HG03442 (cell line): ENCODE results near the gene RIN1.
"Not testable (repeated sequence)": the region's sequence is repeated elsewhere in the genome, so short reads cannot be mapped to it uniquely, and the experiment has no call there.

Experiments
- ATAC-seq: cut with Tn5 transposase; IDR thresholded peaks from one replicate; pipeline ENCODE4 v1.9.1; 2021; ENCODE audit warnings: mild to moderate bottlenecking, moderate library complexity; ENCODE audit not compliant: unreplicated experiment

The RIN1 gene

GRCh38 chr11:66361502-66361941, 25.3 kb upstream of the RIN1 start:
- ATAC-seq = no peak

- ATAC-seq = no peak
Observed at GRCh38 chr11:66360406-66361073, 24.3 kb upstream of the RIN1 start.

GRCh38 chr11:66359662-66360087, 23.4 kb upstream of the RIN1 start:
- ATAC-seq = no peak

DNA sequence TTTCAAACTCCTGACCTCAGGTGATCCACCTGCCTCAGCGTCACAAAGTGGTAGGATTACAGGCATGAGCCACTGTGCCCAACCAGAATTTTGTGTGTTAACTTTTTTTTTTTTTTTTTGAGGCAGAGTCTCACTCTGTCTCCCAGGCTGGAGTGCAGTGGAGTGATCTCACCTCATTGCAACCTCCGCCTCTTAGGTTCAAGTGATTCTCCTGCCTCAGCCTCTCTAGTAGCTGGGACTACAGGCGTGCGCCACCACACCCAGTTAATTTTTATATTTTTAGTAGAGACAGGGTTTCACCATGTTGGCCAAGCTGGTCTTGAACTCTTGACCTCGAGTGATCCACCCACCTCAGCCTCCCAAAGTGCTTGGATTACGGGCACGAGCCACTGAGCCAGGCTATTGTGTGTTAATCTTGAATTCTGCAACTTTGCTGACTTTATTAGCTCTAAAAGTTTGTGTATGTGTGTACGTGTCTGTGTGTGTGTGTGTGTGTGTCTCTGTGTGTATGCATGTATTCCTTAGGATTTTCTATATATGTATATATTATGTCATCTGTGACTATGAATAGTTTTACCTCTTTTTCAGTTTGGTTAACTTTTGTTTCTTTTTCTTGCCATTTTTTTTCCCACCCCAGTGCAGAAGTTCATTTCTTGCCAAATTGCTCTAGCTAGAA, 14.5 kb upstream of the RIN1 start:
- not testable (repeated sequence) for ATAC-seq

DNA sequence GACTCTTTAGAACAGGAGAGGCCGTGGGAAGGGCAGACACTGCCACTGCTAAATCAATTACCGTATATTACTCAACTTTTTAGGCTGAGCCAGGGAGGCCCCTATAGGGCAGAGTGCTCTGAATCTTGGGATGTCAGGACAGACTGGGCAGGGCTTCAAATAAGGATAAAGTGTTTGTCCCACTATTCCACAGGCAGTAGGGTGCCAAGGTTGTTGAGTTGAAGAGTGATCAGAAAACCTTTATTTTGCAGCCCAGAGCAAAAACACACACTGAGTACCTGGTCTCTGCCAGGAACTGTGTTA, 12.8 kb upstream of the RIN1 start:
- ATAC-seq = no peak

GRCh38 chr11:66347425-66348276, 11.4 kb upstream of the RIN1 start, which contains the start of gene B4GAT1:
TSS of gene B4GAT1 (minus strand) at chr11:66347629. CDS start at chr11:66347545, 84 bp downstream.
- ATAC-seq = peak; percentile 27

DNA sequence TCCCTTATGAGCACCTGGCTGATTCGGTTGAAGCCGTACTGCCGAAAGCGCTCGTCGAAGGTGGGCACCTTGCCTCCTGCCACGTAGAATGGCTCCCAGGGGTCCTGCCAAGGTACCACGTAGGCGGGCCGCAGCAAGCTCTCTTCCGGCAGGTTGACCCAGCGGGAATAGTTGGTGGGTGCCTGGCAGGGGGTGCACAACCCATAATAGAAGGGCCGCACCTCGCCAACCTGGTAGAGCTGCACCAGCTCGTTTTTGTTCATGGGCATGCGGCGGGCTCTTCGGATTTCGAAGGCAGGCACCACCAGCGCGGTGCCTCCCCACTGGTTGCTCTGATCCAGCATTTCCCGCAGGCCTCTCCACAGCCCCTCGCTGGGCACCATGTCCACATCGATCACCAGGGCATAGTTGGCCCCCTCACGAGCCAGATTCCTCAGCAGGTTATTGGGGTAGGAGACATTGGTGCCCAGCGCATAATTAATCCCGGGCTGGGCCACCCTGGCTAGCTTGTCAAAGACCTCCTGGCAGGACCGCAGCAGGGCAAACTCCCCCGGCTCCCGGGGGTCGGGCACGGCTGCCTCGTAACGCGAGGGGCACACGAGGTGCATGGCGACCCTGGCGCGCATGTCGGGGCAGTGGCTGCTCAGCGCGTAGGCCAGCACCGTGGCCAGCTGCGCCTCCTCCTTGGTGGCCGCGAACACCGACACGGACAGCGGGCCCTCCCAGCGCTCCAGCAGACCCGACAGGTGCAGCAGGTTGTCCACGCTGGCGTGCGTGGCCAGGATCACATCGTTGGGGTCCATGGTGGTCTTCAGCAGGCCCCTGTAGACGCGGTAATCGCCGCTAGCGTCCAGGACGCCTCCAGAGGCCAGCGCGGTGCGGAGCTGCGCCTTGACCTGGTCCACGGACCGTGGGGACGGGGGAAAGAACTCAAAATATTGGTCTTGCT, 10.5 kb upstream of the RIN1 start:
- no peak for ATAC-seq

DNA sequence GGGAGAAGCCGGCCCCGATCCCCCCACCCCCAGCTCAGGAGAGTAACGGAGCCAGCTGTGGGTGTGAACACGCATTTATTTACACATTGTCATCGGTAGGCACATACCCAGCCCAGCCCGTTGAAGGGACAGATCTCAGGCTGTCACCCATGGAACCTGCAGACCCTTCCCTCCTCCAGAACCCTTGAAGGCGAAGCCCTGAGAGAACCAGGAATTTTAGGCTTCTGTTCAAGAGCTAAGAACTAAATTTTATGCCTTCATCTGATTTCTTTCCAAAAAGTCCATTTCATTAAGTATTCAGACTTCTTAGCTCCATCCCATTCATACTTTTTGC, 9.0 kb upstream of the RIN1 start:
- ATAC-seq = peak; percentile 0

DNA sequence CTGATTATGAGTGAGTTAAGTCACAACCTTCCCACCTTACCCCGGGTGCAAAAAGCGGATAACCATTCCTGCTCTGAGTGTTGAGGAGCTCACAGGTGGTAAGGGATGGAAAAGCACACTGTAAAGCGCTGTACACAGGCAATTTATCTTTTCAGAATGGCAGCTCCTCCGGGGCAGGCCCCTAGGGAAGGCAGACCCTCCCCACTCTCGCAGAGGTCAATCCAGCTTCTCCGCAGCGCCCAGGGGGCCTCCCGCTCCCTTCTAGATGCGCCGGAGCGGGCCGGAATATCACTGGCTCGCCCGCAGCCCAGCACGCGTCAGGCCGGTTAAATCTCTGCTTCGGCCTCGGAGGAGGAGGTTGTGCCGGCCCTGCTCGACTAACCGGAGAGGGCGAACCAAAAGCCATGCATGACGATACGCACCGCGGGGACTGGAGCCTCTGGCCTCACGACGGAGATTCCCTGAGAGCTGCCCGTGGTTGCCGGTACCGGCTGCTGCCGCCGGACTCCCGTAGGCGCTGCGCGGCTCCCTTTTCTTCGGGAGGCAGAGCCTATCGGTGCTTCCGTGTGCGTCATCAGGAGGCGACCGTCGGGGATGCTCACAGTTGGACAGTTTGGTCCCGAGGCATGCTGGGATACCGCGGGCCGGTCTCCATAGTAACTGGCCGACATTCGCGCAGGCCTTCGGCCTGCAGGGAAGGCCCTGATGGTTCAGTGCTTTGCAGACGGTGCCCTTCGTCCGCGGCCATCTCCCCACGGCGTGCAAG, 8.5 kb upstream of the RIN1 start, which contains the start of gene BRMS1:
Gene BRMS1 (minus strand): TSS at position 555 of the 766 bp plus-strand sequence. CDS start 2,870 bp downstream, outside the sequence.
- ATAC-seq = peak; percentile 67

DNA sequence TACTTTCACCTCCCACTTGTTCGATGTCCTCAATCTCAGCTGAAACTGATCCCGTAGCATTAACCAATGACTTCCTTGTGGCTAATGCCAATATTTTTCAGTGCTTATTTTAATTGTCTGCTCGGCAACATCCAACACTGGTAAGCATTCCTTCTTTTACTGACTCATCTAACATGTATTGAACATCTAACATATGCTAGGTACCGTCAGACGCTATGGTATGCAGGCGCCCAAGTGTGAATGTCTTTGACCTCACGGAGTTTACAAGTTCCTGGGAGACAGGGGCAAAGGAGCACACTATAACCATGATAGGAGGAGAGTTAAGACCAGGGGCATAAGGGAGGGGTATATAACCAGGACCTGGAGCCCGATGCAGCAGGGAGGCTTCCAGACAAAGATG, 6.9 kb upstream of the RIN1 start:
- no peak for ATAC-seq

DNA sequence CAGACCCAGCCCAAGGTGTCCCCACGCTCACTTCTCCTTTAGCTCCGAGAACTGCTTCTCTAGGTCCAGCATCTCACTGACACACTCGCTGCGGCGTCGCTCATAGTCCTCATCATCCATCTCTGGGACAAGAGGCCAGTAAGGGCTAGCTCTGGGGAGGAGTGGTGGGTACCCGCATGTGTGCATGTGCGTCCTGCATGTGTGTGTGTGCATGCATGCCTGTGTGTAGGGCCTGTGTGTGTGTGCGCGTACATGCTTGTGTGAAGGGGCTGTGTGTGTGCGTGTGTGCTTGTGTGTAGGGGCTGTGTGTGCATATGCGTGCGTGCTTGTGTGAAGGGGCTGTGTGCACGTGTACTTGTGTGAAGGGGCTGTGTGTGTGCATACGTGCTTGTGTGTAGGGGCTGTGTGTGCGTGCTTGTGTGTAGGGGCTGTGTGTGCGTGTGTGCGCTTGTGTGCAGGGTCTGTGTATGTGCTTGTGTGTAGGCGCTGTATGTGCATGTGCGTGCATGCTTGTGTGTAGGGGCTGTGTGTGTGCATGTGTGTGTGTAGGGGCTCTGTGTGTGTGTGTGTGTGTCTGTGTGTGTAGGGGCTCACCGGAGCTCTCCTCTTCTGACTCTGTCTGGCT, 5.4 kb upstream of the RIN1 start:
- no peak for ATAC-seq

DNA sequence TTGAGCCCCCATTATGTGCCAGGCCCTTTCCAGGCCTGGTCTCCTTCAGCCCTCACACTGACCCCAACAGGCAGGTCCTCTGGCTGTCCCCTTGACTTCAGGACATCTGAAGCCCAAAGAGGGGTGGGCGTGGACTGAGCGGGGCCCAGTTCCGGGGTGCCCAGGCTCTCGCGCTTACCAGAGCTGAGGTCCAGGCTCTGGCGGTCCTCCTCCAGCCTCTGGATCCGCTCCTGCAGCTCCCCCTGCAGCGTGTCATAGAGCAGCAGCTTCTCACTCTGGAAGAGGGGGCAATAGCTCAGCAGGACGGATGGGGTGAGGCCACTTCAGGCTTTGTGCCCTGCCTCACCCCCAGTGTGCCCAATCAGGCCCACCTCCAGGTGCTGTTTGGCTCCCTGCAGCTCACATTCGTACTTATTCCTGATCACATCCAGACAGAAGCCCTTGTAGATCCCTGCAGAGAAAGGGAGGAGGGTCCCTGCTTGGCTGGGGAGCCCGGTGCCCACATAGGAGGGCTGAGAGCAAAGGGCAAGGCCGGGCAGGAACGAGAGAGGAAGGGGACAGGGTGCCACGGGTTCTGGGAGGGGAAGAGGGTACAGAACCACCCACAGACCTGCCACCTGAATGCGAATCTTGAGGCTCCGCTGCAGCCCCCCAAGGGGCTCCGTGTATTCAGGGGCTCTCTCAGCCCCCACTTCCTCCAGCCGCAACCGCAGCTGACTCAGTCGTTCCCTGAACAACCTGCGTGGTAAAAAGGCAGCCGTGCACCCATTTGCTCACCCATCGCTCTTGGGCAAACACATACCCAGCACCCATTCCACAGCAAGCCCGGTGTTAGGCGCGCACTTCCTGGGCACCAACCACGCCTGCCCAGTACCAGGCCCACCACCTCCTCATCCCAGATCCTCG, 4.6 kb upstream of the RIN1 start:
- no peak for ATAC-seq

DNA sequence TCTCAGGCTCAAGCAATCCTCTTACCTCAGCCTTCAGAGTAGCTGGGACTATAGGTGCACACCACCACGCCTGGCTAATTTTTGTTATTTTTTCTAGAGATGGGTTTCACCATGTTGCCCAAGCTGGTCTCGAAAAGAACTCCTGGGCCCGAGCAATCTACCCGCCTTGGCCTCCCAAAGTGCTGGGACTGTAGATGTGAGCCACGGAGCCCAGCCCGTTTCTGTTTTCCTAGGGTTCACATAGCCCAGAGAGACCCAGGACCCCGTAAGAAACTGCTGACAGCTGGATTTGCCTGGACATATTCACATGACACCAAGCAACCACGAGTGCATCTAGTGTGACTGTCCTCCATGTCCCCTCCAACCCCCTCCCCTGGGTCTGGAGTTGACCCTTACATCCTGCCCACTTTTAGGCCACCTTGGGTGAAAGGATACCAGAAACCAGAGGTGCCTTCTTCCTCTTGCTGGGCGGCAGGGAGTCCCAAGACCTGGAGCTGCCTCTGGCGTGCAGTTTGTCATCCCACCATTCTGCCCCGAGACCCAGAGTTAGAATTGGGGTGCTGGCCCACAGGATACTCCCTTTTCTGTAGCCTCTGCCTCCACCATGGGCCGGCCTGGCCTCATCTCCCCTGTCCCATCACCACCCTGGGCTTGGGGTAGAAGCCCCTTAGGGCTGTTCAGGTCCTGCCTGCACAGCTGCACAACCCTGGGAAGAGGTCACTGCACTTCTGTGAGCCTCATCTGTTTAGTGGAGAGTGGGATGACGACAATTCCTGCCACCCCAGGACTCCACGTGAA, 3.7 kb upstream of the RIN1 start:
- ATAC-seq = no peak

- ATAC-seq = no peak
Observed at GRCh38 chr11:66339162-66339675, 3.0 kb upstream of the RIN1 start.

DNA sequence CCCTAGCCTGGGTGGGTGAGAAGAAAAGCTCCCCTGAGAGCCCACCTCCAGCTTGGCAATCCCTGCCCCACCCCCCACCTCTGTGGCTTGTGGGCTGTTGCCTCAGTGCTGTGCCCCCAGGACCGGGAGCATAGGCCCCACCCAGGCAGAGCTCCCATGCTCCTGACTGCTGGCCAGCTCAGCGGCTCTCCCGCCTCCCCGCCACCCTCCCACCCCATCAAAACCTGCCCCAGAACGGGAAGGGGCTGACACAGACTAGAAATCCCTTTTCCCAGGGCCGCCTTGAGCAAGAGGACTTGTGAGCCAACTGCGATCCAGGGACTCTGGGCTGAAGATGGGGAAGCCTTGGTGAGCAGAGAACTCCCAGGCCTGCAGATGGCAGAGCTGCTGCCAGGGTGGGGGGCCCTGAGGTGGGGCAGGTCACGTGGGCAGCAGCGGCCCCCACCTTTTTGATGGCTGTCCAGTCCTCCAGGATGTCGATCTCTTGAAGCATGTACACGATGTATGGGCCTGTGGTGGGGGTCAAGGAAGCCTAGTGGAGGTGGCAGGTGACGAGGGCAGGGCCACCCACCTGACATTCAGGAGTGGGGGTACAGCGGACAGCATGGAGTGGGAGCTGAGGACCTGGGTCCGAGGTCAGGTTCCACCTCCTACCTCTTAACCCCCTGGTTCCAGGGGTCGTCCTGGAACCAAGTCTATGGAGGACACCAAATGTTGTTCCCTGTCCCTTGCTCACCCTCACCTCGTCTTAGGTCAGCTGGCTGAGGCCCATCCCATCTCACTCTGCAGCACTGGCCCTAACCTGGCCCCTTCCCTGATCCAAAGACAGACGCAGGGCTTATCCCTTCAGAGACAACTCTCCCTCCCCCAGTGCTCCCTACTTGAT, 2.3 kb upstream of the RIN1 start:
- no peak for ATAC-seq

GRCh38 chr11:66337103-66337899, 1.1 kb upstream of the RIN1 start:
- ATAC-seq = no peak
